Stimulated activated CD8-positive, alpha-beta memory T cell treated with anti-CD3 and anti-CD28 coated beads, Interleukin-4, amount 100 ng/mL, for 24 hours (primary cell): ENCODE data around the gene LDB2.

Experiments used
- DNase-seq: peaks from one replicate; pipeline ENCODE4 v3.0.0-alpha.2; 2020; ENCODE audit warnings: low read depth

The LDB2 gene

GRCh38 chr4:16721613-16722291 lies 176.7 kb downstream of the LDB2 start:
- no peak for DNase-seq

- DNase-seq: no peak
Observed at GRCh38 chr4:16720761-16721160, 177.7 kb downstream of the LDB2 start.

GRCh38 chr4:16717266-16717970 lies 181.0 kb downstream of the LDB2 start:
- no peak for DNase-seq

- no peak for DNase-seq
Observed at GRCh38 chr4:16715482-16715881, 183.0 kb downstream of the LDB2 start.

GRCh38 chr4:16714191-16714590 lies 184.3 kb downstream of the LDB2 start:
- no peak for DNase-seq

- DNase-seq: no peak
Observed at GRCh38 chr4:16713696-16714095, 184.7 kb downstream of the LDB2 start.

- DNase-seq: no peak
Observed at GRCh38 chr4:16713271-16713670, 185.2 kb downstream of the LDB2 start.

- no peak for DNase-seq
Observed at GRCh38 chr4:16710198-16710597, 188.2 kb downstream of the LDB2 start.

- DNase-seq: no peak
Observed at GRCh38 chr4:16707874-16708273, 190.6 kb downstream of the LDB2 start.

- DNase-seq: no peak
Observed at GRCh38 chr4:16706251-16706650, 192.2 kb downstream of the LDB2 start.

- no peak for DNase-seq
Observed at GRCh38 chr4:16705341-16705740, 193.1 kb downstream of the LDB2 start.

- DNase-seq: no peak
Observed at GRCh38 chr4:16704489-16704888, 194.0 kb downstream of the LDB2 start.

GRCh38 chr4:16695896-16696295 lies 202.5 kb downstream of the LDB2 start:
- no peak for DNase-seq

GRCh38 chr4:16694884-16695276 lies 203.6 kb downstream of the LDB2 start:
- no peak for DNase-seq

- no peak for DNase-seq
Observed at GRCh38 chr4:16694173-16694883, 204.1 kb downstream of the LDB2 start.

GRCh38 chr4:16693641-16694040 lies 204.8 kb downstream of the LDB2 start:
- DNase-seq: no peak

- DNase-seq: no peak
Observed at GRCh38 chr4:16692961-16693506, 205.4 kb downstream of the LDB2 start.

GRCh38 chr4:16692524-16692923 lies 205.9 kb downstream of the LDB2 start:
- no peak for DNase-seq

- DNase-seq: no peak
Observed at GRCh38 chr4:16692046-16692445, 206.4 kb downstream of the LDB2 start.

GRCh38 chr4:16691450-16691849 lies 207.0 kb downstream of the LDB2 start:
- no peak for DNase-seq

GRCh38 chr4:16687845-16688244 lies 210.6 kb downstream of the LDB2 start:
- DNase-seq: no peak

- no peak for DNase-seq
Observed at GRCh38 chr4:16687011-16687410, 211.4 kb downstream of the LDB2 start.

- no peak for DNase-seq
Observed at GRCh38 chr4:16686195-16686594, 212.2 kb downstream of the LDB2 start.
